Frontal cortex (tissue), 4 donors: ENCODE results near the gene HIGD1A. TPM values are rescaled to one million over a fixed set of nuclear protein-coding genes. Genes with fewer than 3 reads are reported as not detected.

Experiments used
- DNase-seq, 2 donors: peaks; one replicate each; pipeline ENCODE4 v3.0.0; 2012; ENCODE audit warnings: low spot score in 2 of 2
- FAIRE-seq: peaks from 2 replicates; lab custom pipeline; 2012; peaks lifted over from hg19 to GRCh38; lab: Jason Lieb, UNC
- small RNA-seq: library from RNA; depleted of rRNA; stranded (forward); fragments of <200 nt; gene quantifications from one replicate; pipeline ENCODE3, GENCODE V24; 2014
- total RNA-seq: library from RNA; depleted of rRNA; stranded (reverse); fragments of >200 nt; gene quantifications from one replicate; pipeline ENCODE4 v1.2.3, GENCODE V29; 2014
- donor health status: control.
- donor health status: control.
- donor health status: control.

Gene HIGD1A
- total RNA-seq, 1 donor from 2014 or later: 127 TPM

DNA sequence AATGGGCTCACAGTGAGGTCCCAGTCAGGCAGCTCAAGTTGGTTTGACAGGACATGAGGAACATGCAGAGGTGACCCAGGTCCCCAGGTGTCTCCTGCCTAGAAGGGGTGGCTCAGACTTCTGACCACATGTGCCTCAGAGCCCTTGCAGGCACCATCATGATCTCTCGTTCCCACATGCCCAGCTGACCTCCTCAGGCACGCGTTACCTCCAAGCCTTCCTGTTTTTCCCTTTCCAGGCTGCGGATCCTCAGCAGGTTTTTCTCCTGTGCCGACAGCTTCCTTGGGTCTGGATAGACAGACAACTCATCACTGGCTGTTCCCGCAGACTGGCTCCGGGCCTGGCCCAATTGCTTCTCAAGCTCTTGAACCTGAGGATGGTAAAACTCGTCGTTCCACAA, 61.6 kb downstream of the HIGD1A start:
- FAIRE-seq (no peak), DNase-seq (no peak)

DNA sequence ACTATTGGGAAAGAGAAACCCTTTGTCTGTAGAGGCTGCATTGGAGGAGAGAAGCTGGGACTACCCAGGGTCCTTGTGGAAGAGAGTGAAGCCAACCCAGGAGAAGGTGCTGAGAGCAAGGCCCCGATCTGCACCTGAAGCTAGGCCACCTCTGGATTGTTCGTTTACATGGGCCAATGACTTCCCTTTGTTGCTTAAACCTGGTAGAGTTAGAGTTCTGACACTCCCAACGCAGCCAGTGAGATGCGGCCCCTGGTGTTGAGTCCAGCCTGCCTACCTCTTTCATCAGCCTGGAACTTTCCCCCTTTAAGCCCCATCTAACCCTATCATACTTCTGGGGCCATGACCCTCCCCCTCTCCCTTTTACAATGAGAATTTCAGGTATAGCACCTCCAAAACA, 62.0 kb downstream of the HIGD1A start:
- no peak for DNase-seq
- no peak for FAIRE-seq

DNA sequence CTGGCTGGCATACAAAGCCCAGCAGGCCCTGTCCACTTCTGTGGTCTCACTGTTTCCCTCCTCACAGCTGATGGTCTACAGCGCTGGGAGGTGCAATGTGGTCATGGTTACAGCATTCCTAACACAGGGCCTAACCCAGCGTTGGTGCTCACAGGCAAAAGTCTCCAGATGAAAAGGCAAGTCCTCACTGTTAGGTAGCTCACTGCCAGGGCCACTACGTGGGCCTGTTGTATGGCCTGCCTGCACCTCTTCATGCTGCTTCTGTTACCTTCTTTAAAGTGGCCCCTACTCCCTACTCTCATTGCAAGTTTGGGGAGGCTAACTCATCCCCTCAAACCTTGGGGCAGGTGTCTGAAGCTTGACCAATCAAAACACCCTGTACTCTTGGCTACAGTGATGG, 62.5 kb downstream of the HIGD1A start:
- FAIRE-seq (no peak), DNase-seq (no peak)

DNA sequence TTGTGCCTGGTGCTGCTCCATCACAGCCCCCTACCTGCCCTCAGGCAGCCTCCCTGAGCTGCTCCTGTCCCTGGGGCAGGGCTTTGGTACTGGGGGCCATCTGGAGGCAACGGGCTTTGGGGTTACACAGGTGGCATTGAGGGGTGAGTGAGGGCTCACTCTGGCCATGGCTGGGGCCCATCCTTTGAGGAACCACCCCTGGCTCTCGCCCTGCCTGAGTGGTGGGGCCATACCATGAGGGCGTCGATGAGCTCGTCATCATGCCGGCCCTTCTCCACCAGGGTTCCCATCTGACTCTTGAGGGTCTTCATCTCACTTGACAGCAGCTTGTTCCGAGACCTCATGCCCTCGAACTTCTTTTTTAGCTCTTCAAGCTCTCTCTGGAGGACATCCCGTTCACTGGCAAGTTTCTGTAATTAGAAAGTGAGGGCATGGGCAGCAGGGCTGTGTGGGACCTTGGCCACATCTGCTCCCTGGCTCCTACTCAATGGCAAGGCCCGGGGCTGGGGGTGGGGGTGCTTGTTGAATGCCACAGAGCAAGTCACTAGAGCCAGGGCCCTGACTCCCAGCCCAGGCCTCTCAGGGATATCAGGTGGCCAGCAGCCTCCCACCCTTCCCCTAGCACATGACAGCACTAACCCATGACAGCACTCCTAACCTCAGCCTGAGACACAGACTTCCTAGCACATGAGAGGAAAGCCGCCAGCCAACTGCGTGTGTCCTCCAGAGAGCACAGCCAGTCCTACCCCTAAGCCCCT, 64.7 kb downstream of the HIGD1A start:
- DNase-seq: no peak
- FAIRE-seq: no peak

DNA sequence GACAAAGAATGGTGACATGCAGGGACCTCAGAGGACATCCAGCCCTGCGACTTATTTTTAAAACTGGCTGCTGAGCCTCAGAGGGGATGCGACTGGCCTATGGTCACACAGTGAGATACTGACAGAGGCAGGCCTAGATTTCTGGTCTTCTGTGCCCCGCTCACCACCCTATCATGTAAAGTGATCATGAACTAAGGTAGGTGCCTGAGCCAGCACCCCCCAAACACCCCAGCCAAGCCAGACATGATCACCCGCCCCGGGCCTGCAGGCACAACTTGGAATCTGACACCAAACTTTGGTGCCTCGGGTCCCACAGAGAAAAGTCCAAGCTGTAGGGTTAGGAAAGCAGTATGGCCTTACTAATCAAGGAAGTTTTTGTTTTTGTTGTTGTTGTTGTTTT, 67.8 kb downstream of the HIGD1A start:
- FAIRE-seq: no peak
- no peak for DNase-seq

DNA sequence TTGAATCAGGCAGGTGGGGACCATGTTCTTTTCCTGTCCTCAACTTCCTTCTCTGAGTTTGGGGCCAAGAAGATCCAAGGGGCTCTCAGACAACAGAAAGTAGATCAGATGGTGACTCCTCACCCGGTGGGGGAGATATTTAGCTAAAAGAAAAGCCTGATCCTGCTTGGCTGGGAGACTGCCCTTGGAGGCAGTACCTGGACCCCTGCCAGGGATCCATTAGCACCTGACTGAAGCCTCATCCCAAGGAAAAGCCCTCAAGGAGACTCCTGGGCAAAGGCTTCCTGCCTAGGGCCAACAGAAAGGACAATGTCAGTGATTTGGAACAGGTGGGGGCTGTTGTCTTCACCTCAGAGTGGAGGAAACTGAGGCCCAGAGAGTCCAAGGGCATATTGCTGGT, 68.2 kb downstream of the HIGD1A start:
- FAIRE-seq: no peak

DNA sequence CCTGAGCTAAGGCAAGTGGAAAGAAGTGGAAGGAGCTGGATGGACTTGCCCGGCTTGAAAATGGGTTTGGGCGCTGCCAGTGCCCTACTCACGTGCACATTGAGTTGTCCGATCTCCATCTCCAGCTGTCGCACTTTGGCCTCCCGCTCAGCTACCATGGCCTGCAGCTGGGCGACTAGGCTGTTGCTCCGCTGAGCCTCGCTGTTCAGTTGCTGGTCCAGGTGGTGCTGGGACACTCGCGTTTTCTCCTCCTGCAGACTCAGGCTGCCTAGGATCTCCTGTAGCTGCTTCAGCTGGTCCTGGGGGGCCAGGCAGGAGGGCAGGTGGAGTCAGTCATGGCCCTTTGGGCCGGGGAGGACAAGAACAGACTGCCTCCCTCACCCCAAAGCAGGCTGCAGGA, 68.7 kb downstream of the HIGD1A start:
- no peak for FAIRE-seq
- DNase-seq: no peak

More for the DNA sequence above, 68.2 kb downstream of the HIGD1A start:
- DNase-seq: no peak

DNA sequence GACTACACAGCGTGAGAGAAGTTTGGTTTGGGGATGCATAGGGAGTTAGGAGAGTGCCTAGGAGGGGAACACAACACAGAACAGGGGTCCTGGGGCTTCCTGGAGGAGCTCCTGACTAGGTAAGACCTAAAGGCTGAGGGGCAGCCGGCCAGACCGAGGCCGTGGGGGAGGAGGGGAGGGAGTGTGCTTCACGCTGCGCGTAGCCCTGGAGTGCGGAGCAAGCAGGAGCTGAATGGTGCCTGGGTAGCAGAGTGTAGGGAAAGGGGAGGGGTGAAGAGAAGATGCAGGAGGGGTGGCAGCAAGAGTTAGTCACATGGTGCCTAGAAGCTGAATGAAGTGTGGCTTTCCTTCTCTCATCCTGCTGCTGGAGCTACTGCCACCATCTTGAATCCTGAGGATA, 69.3 kb downstream of the HIGD1A start:
- FAIRE-seq: no peak
- no peak for DNase-seq

DNA sequence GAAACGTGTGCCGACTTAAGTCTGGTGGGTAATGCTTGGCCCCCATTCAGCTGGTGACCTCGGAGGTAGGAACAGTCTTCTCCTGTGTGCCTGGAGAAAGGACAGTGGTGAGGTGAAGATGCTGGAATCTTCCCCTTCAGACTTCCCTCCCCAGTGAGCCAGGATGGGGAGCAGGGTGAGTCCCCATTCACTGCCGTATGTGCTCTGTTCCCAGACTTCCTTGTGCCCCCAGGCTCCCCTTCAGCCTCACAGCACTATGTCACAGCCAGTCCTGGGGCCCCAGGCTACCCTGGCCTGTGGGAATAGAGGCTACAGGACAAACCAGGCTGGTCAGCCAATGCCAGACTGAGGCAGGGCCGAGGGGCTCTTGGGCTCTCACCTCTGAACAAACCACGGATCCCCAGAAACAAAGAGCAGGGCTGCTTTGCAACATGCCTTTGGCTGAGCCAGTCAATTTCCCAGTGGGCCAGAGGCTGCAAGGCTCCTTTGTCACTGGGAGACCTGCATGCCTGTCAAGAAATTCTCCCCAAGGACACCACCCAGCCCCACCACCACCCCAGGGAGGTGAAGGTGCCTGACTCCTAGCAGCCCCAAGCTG, 69.9 kb downstream of the HIGD1A start:
- DNase-seq (no peak), FAIRE-seq (no peak)

DNA sequence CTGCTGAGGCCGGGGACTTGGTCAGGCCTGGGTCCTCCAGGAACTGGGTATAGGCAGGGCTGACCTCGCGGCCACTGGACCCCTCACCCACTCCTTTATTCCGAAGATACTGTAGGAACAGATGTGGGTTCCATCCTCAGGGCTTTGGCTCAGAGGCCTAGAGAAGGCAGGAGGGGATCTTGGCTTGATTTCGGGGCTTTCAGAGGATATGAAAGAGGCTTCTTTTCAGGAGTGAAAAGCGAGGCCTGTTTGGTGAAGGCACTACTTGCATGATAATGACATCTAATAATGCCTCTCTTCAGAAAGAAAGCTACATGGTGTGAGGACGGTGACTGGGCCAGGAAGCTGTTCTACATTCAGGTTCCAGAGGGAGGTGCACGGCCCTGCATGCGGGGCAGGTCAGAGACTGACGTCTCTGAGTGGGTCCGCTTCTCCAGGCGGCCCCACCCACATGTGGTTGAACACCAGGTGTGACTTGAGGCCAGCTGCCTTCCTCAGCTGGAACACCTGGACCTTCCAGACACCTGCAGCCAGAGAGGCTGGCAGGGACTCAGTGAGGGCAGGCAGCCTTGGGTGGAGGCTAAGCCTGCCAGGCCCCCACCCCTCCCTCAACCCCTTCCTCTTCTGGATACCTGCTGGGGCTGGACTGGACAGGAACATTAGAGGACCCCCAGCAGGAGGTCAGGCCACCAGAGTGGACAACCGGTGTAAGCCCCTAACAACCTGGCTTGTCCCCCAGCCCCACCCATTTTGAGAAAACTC, 70.6 kb downstream of the HIGD1A start:
- DNase-seq (peak; percentile 14 to 43), FAIRE-seq (peak; percentile 80)

Small RNA genes within 50 kb of the gene (small RNA-seq; reads per million reads assigned to genes)
- gene CCDC13: not detected

Other genes with a start within 250 kb of the HIGD1A start
- gene SEC22C, start 222.5 kb downstream of the HIGD1A start, total RNA-seq: 64.4 TPM
- gene SS18L2, start 213.6 kb downstream of the HIGD1A start, total RNA-seq: 35.1 TPM
- gene NKTR, start 203.8 kb downstream of the HIGD1A start, total RNA-seq: 110 TPM
- gene ZBTB47, start 150.8 kb downstream of the HIGD1A start, total RNA-seq: 19.6 TPM
- gene KLHL40, start 119.0 kb downstream of the HIGD1A start, total RNA-seq: 0.41 TPM
- gene HHATL, start 101.7 kb downstream of the HIGD1A start, total RNA-seq: not detected
- 2.4 TPM for gene CCDC13, start 31.2 kb downstream of the HIGD1A start, total RNA-seq
- not detected for gene ACKR2, start 5.0 kb upstream of the HIGD1A start, total RNA-seq
- not detected for gene CYP8B1, start 71.4 kb upstream of the HIGD1A start, total RNA-seq
- 16.7 TPM for gene ZNF662, start 101.7 kb upstream of the HIGD1A start, total RNA-seq
- gene GASK1A, start 174.8 kb upstream of the HIGD1A start, total RNA-seq: 4.5 TPM